Measurements from ENCODE around the gene NETO1.

NETO1 gene, protein sequence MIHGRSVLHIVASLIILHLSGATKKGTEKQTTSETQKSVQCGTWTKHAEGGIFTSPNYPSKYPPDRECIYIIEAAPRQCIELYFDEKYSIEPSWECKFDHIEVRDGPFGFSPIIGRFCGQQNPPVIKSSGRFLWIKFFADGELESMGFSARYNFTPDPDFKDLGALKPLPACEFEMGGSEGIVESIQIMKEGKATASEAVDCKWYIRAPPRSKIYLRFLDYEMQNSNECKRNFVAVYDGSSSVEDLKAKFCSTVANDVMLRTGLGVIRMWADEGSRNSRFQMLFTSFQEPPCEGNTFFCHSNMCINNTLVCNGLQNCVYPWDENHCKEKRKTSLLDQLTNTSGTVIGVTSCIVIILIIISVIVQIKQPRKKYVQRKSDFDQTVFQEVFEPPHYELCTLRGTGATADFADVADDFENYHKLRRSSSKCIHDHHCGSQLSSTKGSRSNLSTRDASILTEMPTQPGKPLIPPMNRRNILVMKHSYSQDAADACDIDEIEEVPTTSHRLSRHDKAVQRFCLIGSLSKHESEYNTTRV

GRCh38 chr18:72867746-72868584, at the start of gene NETO1:
Gene NETO1 (minus strand): TSS chr18:72867987. CDS start chr18:72867291, 696 bp downstream.
- no peak for DNase-seq (ENCODE audit: low read depth)

- no peak for DNase-seq (ENCODE audit: low read depth)
Observed at GRCh38 chr18:72910045-72910444, 42.3 kb upstream of the NETO1 start.

- DNase-seq (ENCODE audit: low read depth) = no peak
Observed at GRCh38 chr18:72908181-72908580, 40.4 kb upstream of the NETO1 start.

GRCh38 chr18:72903033-72903432, 35.2 kb upstream of the NETO1 start:
- no peak for DNase-seq (ENCODE audit: low read depth)

GRCh38 chr18:72899338-72899737, 31.6 kb upstream of the NETO1 start:
- no peak for DNase-seq (ENCODE audit: low read depth)

- no peak for DNase-seq (ENCODE audit: low read depth)
Observed at GRCh38 chr18:72898870-72899269, 31.1 kb upstream of the NETO1 start.

DNA sequence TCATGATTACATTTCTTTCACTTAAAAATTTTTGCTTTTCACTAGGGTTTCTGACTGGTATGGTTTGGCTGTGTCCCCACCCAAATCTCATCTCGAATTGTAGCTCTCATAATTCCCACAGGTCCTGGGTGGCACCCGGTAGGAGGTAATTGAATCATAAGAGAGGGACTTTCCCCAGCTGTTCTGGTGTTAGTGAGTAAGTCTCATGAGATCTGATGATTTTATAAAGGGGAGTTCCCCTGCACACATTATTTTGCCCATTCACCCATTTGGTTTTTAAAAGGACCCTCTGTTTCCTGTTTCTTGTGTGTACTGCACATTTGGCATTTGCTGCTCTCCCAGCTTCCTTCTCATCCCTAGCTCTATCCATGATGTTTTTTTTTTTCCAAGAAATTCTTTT, 27.8 kb upstream of the NETO1 start:
- DNase-seq (ENCODE audit: low read depth) = no peak

- no peak for DNase-seq (ENCODE audit: low read depth)
Observed at GRCh38 chr18:72878561-72878960, 10.8 kb upstream of the NETO1 start.

DNA sequence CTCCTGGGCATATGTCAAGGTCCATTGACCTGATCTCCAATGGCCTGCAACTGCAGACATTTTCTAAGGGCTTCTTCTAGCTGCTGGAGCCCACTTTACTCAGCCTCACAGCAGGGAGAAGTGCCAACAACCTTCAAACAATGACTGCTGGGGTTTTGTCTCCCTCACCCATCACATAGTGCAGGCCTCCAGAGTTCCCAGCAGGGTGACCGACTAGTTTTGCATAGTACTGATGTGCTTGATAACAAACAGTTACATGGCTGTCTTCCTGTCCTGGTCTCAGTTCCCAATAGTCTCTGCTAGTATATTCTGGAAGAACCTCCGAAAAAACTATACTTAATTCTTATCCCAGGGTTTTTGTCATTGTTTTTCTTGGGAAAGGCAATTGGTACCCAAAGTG, 10.4 kb upstream of the NETO1 start:
- DNase-seq (ENCODE audit: low read depth) = no peak

GRCh38 chr18:72871091-72871490, 3.3 kb upstream of the NETO1 start:
- no peak for DNase-seq (ENCODE audit: low read depth)

- no peak for DNase-seq (ENCODE audit: low read depth)
Observed at GRCh38 chr18:72869226-72870185, 1.7 kb upstream of the NETO1 start.

- DNase-seq (ENCODE audit: low read depth) = no peak
Observed at GRCh38 chr18:72868585-72869225, 918 bp upstream of the NETO1 start.

GRCh38 chr18:72866901-72867745, 664 bp downstream of the NETO1 start:
- DNase-seq (ENCODE audit: low read depth) = no peak

GRCh38 chr18:72866442-72866900, 1.3 kb downstream of the NETO1 start:
- no peak for DNase-seq (ENCODE audit: low read depth)

GRCh38 chr18:72863754-72864153, 4.0 kb downstream of the NETO1 start:
- DNase-seq (ENCODE audit: low read depth) = no peak

- no peak for DNase-seq (ENCODE audit: low read depth)
Observed at GRCh38 chr18:72859088-72859487, 8.7 kb downstream of the NETO1 start.

- no peak for DNase-seq (ENCODE audit: low read depth)
Observed at GRCh38 chr18:72849671-72850070, 18.1 kb downstream of the NETO1 start.

DNA sequence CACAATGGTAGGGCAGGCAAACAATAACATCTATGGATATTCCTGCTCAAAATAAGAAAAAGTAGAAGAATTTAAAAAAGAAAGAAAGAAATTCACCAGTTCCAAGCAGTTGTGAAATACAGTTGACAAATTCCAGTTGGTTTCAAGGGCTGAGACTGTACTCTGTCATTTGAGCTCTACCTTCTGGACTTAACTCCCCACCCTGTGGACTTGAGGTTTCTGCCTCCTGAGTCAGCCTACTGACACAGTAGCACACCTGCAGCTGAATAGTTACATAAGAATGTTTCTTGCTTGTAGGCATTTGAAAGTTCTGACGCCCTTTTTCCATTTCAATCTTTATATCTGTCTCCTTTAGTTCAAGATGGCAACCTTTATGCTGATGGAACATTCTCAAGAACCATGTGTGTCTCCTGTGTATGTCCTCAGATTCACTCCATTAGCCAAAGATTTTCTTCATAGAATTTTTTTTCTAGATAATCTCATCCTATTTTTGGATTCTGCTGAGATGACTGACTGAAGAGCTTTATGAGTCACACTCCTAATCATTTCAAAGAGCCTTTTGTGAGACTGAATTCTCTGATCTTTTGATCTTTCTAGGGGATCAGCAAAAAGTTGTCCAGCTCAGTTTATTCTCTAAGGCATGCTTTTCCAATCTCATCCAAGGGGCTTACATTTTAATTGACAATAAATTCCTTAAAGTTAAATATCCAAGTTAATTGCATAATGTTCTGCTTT, 19.1 kb downstream of the NETO1 start:
- DNase-seq (ENCODE audit: low read depth) = no peak

GRCh38 chr18:72847771-72848170, 20.0 kb downstream of the NETO1 start:
- no peak for DNase-seq (ENCODE audit: low read depth)
